ENCODE measurements around the gene PTGES3L.
"Not testable (repeated sequence)": the region's sequence is repeated elsewhere in the genome, so short reads cannot be mapped to it uniquely, and the experiment has no call there.

The PTGES3L gene

GRCh38 chr17:42997984-42998938, 18.4 kb upstream of the PTGES3L start, which contains the start of gene RPL27:
Gene RPL27 (plus strand): TSS chr17:42998419. CDS start chr17:42998751, 332 bp downstream.
- TF ChIP-seq CTCF (conservative IDR thresholded peaks at IDR 0.05; ENCODE audit: low read depth, low read length), result peak; percentile 81
- H3K4me3 ChIP-seq (ENCODE audit: low read depth, low read length), result peak within 1 kb of the TSS; percentile 94

GRCh38 chr17:42997390-42997983, 17.6 kb upstream of the PTGES3L start:
- no peak for TF ChIP-seq CTCF (conservative IDR thresholded peaks at IDR 0.05; ENCODE audit: low read depth, low read length)
- H3K4me3 ChIP-seq (ENCODE audit: low read depth, low read length), result peak overlapping the region; percentile 42
- DNase-seq (ENCODE audit: low read depth), result no peak

More at GRCh38 chr17:42997984-42998938, 18.4 kb upstream of the PTGES3L start, which contains the start of gene RPL27:
- peak; percentile 100 for DNase-seq (ENCODE audit: low read depth)

GRCh38 chr17:42993913-42994312, 14.0 kb upstream of the PTGES3L start:
- not testable (repeated sequence) for DNase-seq (ENCODE audit: low read depth); H3K4me3 ChIP-seq (ENCODE audit: low read depth, low read length)

- no peak for TF ChIP-seq CTCF (conservative IDR thresholded peaks at IDR 0.05; ENCODE audit: low read depth, low read length)
- no peak overlapping the region for H3K4me3 ChIP-seq (ENCODE audit: low read depth, low read length)
- DNase-seq (ENCODE audit: low read depth), result no peak
Observed at GRCh38 chr17:42992872-42993271, 13.0 kb upstream of the PTGES3L start.

GRCh38 chr17:42991471-42991870, 11.6 kb upstream of the PTGES3L start:
- no peak for TF ChIP-seq CTCF (conservative IDR thresholded peaks at IDR 0.05; ENCODE audit: low read depth, low read length)
- DNase-seq (ENCODE audit: low read depth), result no peak
- no peak overlapping the region for H3K4me3 ChIP-seq (ENCODE audit: low read depth, low read length)

- no peak for DNase-seq (ENCODE audit: low read depth)
- H3K4me3 ChIP-seq (ENCODE audit: low read depth, low read length), result no peak overlapping the region
- TF ChIP-seq CTCF (conservative IDR thresholded peaks at IDR 0.05; ENCODE audit: low read depth, low read length), result no peak
Observed at GRCh38 chr17:42989726-42990652, 10.1 kb upstream of the PTGES3L start.
